ENCODE results near the gene LPAR6.

Gene LPAR6

GRCh38 chr13:48414501-48414900 lies 1.6 kb upstream of the LPAR6 start:
- DNase-seq (ENCODE audit: low read depth), result no peak

DNA sequence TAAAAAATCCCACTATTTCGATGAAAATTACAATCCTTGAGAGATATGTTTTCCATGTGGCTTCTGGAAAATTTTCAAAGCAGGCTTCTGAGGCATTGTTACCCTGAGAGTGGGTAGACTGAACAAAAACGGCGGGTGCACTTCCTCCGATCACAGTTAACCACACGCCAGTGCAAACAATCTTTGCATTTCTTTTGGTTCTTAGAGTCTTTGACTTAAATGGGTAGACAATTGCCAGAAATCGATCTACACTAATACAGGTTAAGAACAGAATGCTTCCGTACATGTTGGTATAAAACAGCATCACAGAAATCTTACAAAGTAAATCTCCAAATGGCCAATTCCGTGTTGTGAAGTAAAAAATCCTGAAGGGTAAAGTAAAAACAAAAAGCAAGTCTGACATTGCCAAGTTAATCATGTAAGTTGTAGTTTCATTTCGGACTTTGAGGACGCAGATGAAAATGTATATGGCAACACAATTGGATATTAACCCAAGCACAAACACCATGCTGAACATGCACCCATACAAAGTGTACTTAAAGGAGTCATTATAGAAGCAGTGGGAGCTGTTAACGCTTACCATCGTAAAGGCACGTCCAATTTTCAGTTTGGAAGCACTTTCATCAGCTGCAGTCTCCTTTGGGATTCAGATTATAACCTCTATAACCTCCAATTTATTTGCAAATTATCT lies 927 bp downstream of the LPAR6 start:
- no peak for DNase-seq (ENCODE audit: low read depth)

- DNase-seq (ENCODE audit: low read depth), result no peak
These were observed 1.6 kb downstream of the LPAR6 start for GRCh38 chr13:48411147-48411794.

- DNase-seq (ENCODE audit: low read depth), result no peak
These were observed 2.7 kb downstream of the LPAR6 start for GRCh38 chr13:48410199-48410598.

GRCh38 chr13:48405875-48406274 lies 7.0 kb downstream of the LPAR6 start:
- no peak for DNase-seq (ENCODE audit: low read depth)

- DNase-seq (ENCODE audit: low read depth), result no peak
These were observed 8.0 kb downstream of the LPAR6 start for GRCh38 chr13:48404952-48405351.

- no peak for DNase-seq (ENCODE audit: low read depth)
These were observed 9.0 kb downstream of the LPAR6 start for GRCh38 chr13:48403913-48404312.

- no peak for DNase-seq (ENCODE audit: low read depth)
These were observed 9.7 kb downstream of the LPAR6 start for GRCh38 chr13:48403151-48403631.

- DNase-seq (ENCODE audit: low read depth), result no peak
These were observed 10.5 kb downstream of the LPAR6 start for GRCh38 chr13:48402325-48402932.

- DNase-seq (ENCODE audit: low read depth), result no peak
These were observed 11.4 kb downstream of the LPAR6 start for GRCh38 chr13:48401480-48401879.

- DNase-seq (ENCODE audit: low read depth), result no peak
These were observed 12.0 kb downstream of the LPAR6 start for GRCh38 chr13:48400850-48401291.

DNA sequence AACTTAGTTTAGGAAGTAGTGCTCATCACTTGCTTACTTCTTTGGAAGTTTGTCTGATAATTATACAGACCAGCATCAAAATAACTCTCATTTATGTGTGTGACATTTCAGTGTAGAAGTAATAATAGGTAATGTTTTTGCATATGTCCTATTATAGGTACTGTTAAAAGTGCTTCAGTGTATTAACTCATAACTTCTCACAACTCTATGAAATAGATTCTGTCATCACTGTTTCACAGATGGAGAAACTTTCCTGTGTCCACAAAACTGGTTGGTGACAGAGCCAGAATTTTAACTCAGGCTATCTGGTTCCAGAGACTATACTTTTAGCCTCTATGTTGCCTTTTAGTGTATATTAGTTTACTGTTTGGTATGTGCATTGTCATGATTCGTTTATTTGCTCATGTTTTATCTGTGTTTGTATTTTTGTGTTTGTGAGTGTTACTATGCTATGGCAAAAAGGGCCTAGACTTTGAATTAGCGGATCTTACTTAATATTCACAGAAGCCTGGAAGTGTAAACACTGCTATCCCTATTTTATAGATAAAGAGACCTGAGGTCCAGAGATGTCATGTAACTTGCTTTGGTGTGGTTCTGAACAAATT lies 12.7 kb downstream of the LPAR6 start:
- no peak for DNase-seq (ENCODE audit: low read depth)

DNA sequence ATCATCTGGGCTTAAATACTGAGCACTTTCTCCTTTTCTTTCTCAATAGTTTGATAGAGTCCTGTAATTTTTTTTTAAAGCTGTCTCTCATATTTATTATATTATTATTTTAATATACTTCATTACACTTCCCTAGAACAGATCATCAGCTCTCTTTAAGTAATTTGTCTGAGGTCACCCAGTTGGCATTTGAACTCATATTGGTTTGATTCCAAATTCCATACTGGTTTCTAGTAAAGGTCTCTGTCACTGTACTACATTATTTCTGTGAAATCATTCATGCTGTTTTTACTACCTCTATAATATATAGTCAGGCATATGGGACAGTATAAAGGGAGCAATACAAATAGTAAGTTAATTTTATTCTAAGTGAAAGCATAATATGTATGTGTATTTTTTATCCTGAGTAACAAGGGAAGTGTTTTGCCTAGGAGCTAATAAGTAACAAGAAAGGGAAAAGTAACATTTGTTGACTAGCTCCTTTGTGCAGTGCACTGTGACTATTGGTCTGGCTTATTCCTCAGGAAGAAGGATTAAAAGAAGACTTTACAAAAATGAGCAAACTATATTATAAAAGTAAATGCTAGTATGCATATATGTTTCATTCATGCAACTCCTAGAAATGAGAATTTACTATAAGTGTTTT lies 14.3 kb downstream of the LPAR6 start:
- DNase-seq (ENCODE audit: low read depth), result no peak

DNA sequence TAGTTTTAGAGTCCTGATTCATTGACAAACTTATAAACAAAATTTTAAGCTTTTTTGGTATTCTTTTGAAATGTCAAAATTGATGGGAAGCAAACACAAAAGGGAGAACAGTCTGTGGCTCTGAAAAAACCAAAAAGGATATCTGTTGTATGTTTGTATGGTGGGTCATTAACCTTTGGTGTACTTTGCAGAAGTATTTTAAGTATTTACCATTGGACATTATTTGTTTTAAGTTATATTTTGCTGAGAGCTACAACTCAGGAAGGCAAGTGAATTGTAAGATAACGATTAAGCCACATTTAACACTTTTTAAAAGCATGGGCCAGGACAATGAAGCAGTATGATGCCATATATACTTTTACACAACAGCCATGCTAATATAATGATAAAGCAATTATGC lies 15.2 kb downstream of the LPAR6 start:
- no peak for DNase-seq (ENCODE audit: low read depth)

GRCh38 chr13:48393698-48394085 lies 19.2 kb downstream of the LPAR6 start:
- DNase-seq (ENCODE audit: low read depth), result no peak

GRCh38 chr13:48393030-48393697 lies 19.7 kb downstream of the LPAR6 start:
- DNase-seq (ENCODE audit: low read depth), result no peak

GRCh38 chr13:48391257-48391656 lies 21.7 kb downstream of the LPAR6 start:
- DNase-seq (ENCODE audit: low read depth), result no peak

- DNase-seq (ENCODE audit: low read depth), result no peak
These were observed 26.1 kb downstream of the LPAR6 start for GRCh38 chr13:48386816-48387215.

DNA sequence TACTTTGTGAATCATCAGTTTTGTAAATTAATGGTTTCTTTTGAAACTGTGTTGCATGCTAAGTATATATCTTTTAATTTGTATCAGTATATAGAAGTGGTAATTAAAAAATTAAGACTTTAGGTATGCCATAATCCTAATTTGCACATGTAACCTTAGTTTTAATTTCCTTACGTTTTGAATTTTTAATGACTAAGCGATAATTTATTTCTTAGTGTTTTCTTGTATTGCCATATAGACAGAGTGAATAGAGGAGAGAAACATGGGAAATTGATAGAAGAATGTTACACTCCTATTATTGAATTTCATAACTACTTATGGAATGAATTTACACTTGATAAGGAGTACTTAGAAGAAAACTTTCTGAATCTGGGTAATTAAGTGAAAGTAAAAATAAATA lies 29.5 kb downstream of the LPAR6 start:
- no peak for DNase-seq (ENCODE audit: low read depth)

DNA sequence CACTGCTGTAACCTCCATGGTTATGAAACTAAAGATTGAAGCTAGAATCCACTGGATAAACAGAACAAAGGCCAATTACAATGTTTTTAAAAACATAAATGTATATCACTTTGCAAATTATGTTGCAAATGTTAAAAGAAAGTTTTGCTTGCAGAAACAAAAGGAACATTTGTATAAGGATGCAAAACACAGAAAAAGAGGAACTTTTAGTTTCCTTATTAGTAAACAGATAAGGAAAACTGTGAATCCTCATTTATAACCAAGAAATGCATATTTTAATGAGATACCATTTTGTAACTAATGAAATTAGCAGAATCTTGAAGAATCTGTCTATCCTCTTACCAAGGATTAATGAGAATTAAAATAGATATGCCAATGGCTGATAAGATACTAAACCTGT lies 32.3 kb downstream of the LPAR6 start:
- no peak for DNase-seq (ENCODE audit: low read depth)

DNA sequence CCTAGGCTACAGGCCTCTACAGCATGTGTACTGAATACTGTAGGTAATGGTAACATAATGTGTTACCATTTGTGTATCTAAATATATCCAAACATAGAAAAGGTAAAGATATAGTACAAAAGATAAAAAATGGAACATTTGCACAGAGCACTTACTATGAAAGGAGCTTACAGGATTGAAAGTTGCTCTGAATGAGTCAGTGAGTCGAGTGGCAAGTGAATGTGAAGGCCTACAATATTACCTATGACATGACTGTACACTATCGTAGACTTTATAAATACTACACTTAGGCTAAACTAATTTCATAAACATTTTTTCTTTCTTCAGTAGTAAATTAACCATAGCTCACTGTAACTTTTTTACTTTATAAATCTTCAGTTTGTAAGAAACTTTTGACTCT lies 35.1 kb downstream of the LPAR6 start:
- DNase-seq (ENCODE audit: low read depth), result no peak

DNA sequence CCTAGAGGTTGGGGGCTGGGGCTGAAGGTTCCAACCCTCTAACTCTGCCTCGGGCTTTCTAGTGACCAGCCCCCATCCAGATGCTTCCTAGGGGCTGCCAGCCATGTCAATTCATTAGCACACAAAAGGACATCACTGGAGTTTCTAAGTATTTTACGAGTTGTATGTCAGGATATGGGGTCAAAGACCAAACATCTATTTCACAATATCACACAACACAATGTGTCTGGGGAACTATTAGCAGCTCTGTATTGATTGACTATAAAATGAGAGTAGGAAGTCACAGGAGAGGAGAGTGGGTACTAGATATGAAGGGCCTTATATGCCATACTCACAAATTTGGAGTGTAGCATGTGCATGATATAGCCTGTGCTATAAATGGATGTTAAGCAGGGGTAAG lies 42.1 kb downstream of the LPAR6 start:
- no peak for DNase-seq (ENCODE audit: low read depth)

Data from activated T-cell treated with anti-CD3 and anti-CD28 coated beads for 24 hours (primary cell).